ENCODE measurements around the gene WNK1. TPM values are rescaled to one million over a fixed set of nuclear protein-coding genes. Genes with fewer than 3 reads are reported as not detected.

Gene WNK1
- total and polyA plus RNA-seq, 2 experiments from 2014 or later, result 110 to 145 TPM

- DNase-seq (ENCODE audit: low read depth in 1 of 2, low spot score in 1 of 2), result no peak
- Histone ChIP-seq H3K9me3 (ENCODE audit: low read depth) (no peaks in the 10 kb centered on the region), H3K27me3 (no peaks in the 10 kb centered on the region), H3K27ac (no peak overlapping the region), H3K4me1 (ENCODE audit: low read depth) (peaks cover 47% of the 10 kb centered on the region), H3K36me3 (no peaks in the 10 kb centered on the region), H3K4me3 (no peak overlapping the region)
- no peak for TF ChIP-seq CTCF (IDR thresholded peaks at IDR 0.05; ENCODE audit: low read depth, low read length)
These were observed 25.2 kb downstream of the WNK1 start for GRCh38 chr12:777550-778047.

GRCh38 chr12:778615-779014 is 26.2 kb downstream of the WNK1 start:
- peaks cover 40% of the 10 kb centered on the region for H3K4me1 ChIP-seq (ENCODE audit: low read depth)
- H3K4me3 ChIP-seq, result no peak overlapping the region
- no peak overlapping the region for H3K27ac ChIP-seq
- DNase-seq (ENCODE audit: low read depth in 1 of 2, low spot score in 1 of 2), result no peak
- no peak for TF ChIP-seq CTCF (IDR thresholded peaks at IDR 0.05; ENCODE audit: low read depth, low read length)
- H3K9me3 ChIP-seq (ENCODE audit: low read depth), result no peaks in the 10 kb centered on the region
- no peaks in the 10 kb centered on the region for H3K36me3 ChIP-seq
- no peaks in the 10 kb centered on the region for H3K27me3 ChIP-seq

GRCh38 chr12:779745-780734 is 27.7 kb downstream of the WNK1 start:
- Histone ChIP-seq H3K27me3 (no peaks in the 10 kb centered on the region), H3K4me3 (no peak overlapping the region), H3K27ac (peak overlapping the region; percentile 27), H3K9me3 (ENCODE audit: low read depth) (no peaks in the 10 kb centered on the region), H3K36me3 (no peaks in the 10 kb centered on the region), H3K4me1 (ENCODE audit: low read depth) (peaks cover 26% of the 10 kb centered on the region)
- peak; percentile 10 to 50 for DNase-seq (ENCODE audit: low read depth in 1 of 2, low spot score in 1 of 2)
- no peak for TF ChIP-seq CTCF (IDR thresholded peaks at IDR 0.05; ENCODE audit: low read depth, low read length)

GRCh38 chr12:780750-781379 is 28.5 kb downstream of the WNK1 start:
- no peak for DNase-seq (ENCODE audit: low read depth in 1 of 2, low spot score in 1 of 2)
- H3K36me3 ChIP-seq, result no peaks in the 10 kb centered on the region
- no peaks in the 10 kb centered on the region for H3K9me3 ChIP-seq (ENCODE audit: low read depth)
- peak overlapping the region; percentile 27 for H3K27ac ChIP-seq
- no peak overlapping the region for H3K4me3 ChIP-seq
- TF ChIP-seq CTCF (IDR thresholded peaks at IDR 0.05; ENCODE audit: low read depth, low read length), result no peak
- peaks cover 20% of the 10 kb centered on the region for H3K4me1 ChIP-seq (ENCODE audit: low read depth)
- H3K27me3 ChIP-seq, result no peaks in the 10 kb centered on the region

- Histone ChIP-seq H3K9me3 (ENCODE audit: low read depth) (no peaks in the 10 kb centered on the region), H3K36me3 (no peaks in the 10 kb centered on the region), H3K4me1 (ENCODE audit: low read depth) (peaks cover 21% of the 10 kb centered on the region), H3K27me3 (no peaks in the 10 kb centered on the region), H3K4me3 (no peak overlapping the region), H3K27ac (no peak overlapping the region)
- DNase-seq (ENCODE audit: low read depth in 1 of 2, low spot score in 1 of 2), result peak in 1 of 2 donors; percentile 28
- TF ChIP-seq CTCF (IDR thresholded peaks at IDR 0.05; ENCODE audit: low read depth, low read length), result no peak
These were observed 33.3 kb downstream of the WNK1 start for GRCh38 chr12:785706-786105.

Measured in cardiac muscle cell (in vitro differentiated cells and primary cell).